Measurements from ENCODE around the gene DSCAM. TPM values are rescaled to one million over a fixed set of nuclear protein-coding genes. Genes with fewer than 3 reads are reported as not detected.
A peak's percentile ranks its signal among the peaks of the same experiment; 100 is the strongest.

DSCAM gene
- total and polyA plus RNA-seq, 2 donors (not counting 1 experiment from before 2014, with no cell fraction given): under 0.01 to 0.01 TPM

DNA sequence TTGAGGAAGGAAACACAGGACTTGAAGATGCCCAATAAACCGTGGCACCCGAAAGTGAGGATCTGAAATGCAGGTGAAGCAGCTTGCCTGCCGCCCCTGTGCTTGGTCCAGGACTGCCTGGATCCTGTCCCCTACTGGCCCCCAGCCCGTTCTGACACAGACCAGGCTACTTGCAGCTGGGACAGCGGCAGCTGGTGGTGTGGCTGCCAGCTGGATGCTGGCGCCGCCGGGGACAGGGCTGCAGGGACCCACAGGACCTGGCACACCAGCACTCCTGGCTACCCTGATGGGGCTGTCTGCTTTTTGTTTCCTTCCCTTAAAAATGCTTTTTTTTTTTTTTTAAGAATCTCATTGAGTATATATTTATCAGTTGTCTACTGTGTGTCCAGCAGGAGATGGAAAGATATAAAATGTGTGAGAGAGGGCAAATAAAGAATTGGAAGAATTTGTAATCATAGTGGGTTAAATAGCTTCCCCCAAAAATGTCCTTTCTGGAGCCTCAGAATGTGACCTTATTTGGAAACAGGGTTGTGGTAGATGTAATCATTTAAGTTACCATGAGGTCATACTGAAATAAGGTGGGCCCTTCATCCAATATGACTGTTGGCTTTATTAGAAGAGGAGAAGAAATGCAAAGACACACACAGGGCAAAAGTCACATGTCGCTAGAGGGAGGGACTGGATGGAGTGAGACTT is 165.6 kb downstream of the DSCAM start:
- Histone ChIP-seq H3K9me3 (ENCODE audit: control insufficient read depth, insufficient read depth, low read depth, low read length) (no peaks in the 10 kb centered on the region), H4K20me1 (ENCODE audit: control insufficient read depth, extremely low read depth, insufficient read depth, low read length) (no peaks in the 10 kb centered on the region), H3K9ac (ENCODE audit: insufficient read depth, low read length) (no peak overlapping the region), H3K4me3 (replicated peaks in 1 of 4; ENCODE audit: control extremely low read depth in 1 of 4, insufficient read depth in 1 of 4, low read depth in 3 of 4, low read length in 4 of 4) (no peak overlapping the region), H3K4me2 (ENCODE audit: extremely low read depth, insufficient read depth, low read length) (no peak overlapping the region), H3K27ac (ENCODE audit: insufficient read depth, low read length) (no peak overlapping the region), H2AFZ (ENCODE audit: low read length) (no peak overlapping the region), H3K27me3 (ENCODE audit: control insufficient read depth, insufficient read depth, low read length) (no peaks in the 10 kb centered on the region), H3K4me1 (ENCODE audit: control insufficient read depth, extremely low read depth, insufficient read depth, low read length) (no peaks in the 10 kb centered on the region), H3K36me3 (ENCODE audit: control insufficient read depth, insufficient read depth, low read length) (no peaks in the 10 kb centered on the region), H3K79me2 (ENCODE audit: control insufficient read depth, insufficient read depth, low read length) (no peaks in the 10 kb centered on the region)
- no peak for TF ChIP-seq EZH2 (IDR thresholded peaks at IDR 0.05; ENCODE audit: low read length, missing control alignments)
- TF ChIP-seq, protein P1, sequence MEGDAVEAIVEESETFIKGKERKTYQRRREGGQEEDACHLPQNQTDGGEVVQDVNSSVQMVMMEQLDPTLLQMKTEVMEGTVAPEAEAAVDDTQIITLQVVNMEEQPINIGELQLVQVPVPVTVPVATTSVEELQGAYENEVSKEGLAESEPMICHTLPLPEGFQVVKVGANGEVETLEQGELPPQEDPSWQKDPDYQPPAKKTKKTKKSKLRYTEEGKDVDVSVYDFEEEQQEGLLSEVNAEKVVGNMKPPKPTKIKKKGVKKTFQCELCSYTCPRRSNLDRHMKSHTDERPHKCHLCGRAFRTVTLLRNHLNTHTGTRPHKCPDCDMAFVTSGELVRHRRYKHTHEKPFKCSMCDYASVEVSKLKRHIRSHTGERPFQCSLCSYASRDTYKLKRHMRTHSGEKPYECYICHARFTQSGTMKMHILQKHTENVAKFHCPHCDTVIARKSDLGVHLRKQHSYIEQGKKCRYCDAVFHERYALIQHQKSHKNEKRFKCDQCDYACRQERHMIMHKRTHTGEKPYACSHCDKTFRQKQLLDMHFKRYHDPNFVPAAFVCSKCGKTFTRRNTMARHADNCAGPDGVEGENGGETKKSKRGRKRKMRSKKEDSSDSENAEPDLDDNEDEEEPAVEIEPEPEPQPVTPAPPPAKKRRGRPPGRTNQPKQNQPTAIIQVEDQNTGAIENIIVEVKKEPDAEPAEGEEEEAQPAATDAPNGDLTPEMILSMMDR (conservative IDR thresholded peaks at IDR 0.05 in 1 of 2, IDR thresholded peaks at IDR 0.05 in 1 of 2; ENCODE audit: low read depth in 1 of 2, low read length in 2 of 2): no peak
- DNase-seq (ENCODE audit: low read depth in 2 of 2): peak in 1 of 2 donors; percentile 15

DNA sequence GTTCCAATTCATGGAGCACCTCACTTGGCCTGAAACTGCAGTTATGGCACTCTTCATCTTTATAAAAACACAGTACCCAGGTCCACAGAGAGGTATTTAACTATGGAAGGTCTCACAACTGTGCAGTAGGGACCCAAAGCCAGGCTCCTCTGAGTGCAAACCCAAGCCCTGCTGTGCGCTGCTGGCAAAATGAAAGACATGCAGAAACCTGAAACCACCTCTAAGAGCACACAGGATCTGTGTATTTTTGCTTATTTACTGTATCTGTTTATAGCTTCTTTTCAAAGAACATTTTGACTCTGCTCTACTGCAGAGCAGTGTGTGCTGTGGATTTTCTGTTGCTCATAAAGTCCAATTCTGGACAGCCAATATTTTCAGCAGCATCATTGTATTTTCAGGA is 166.6 kb downstream of the DSCAM start:
- Histone ChIP-seq H3K27me3 (ENCODE audit: control insufficient read depth, insufficient read depth, low read length) (no peaks in the 10 kb centered on the region), H3K4me3 (replicated peaks in 1 of 4; ENCODE audit: control extremely low read depth in 1 of 4, insufficient read depth in 1 of 4, low read depth in 3 of 4, low read length in 4 of 4) (no peak overlapping the region), H3K9ac (ENCODE audit: insufficient read depth, low read length) (no peak overlapping the region), H3K36me3 (ENCODE audit: control insufficient read depth, insufficient read depth, low read length) (no peaks in the 10 kb centered on the region), H3K4me2 (ENCODE audit: extremely low read depth, insufficient read depth, low read length) (no peak overlapping the region), H3K4me1 (ENCODE audit: control insufficient read depth, extremely low read depth, insufficient read depth, low read length) (no peaks in the 10 kb centered on the region), H3K27ac (ENCODE audit: insufficient read depth, low read length) (no peak overlapping the region), H4K20me1 (ENCODE audit: control insufficient read depth, extremely low read depth, insufficient read depth, low read length) (no peaks in the 10 kb centered on the region), H3K9me3 (ENCODE audit: control insufficient read depth, insufficient read depth, low read depth, low read length) (no peaks in the 10 kb centered on the region), H2AFZ (ENCODE audit: low read length) (no peak overlapping the region), H3K79me2 (ENCODE audit: control insufficient read depth, insufficient read depth, low read length) (no peaks in the 10 kb centered on the region)
- TF ChIP-seq, protein P1 (conservative IDR thresholded peaks at IDR 0.05 in 1 of 2, IDR thresholded peaks at IDR 0.05 in 1 of 2; ENCODE audit: low read depth in 1 of 2, low read length in 2 of 2): no peak
- no peak for TF ChIP-seq EZH2 (IDR thresholded peaks at IDR 0.05; ENCODE audit: low read length, missing control alignments)
- DNase-seq (ENCODE audit: low read depth in 2 of 2): no peak

- Histone ChIP-seq H3K27ac (ENCODE audit: insufficient read depth, low read length) (no peak overlapping the region), H3K4me3 (replicated peaks in 1 of 4; ENCODE audit: control extremely low read depth in 1 of 4, insufficient read depth in 1 of 4, low read depth in 3 of 4, low read length in 4 of 4) (no peak overlapping the region), H3K4me1 (ENCODE audit: control insufficient read depth, extremely low read depth, insufficient read depth, low read length) (no peaks in the 10 kb centered on the region), H2AFZ (ENCODE audit: low read length) (no peak overlapping the region), H3K27me3 (ENCODE audit: control insufficient read depth, insufficient read depth, low read length) (no peaks in the 10 kb centered on the region), H3K4me2 (ENCODE audit: extremely low read depth, insufficient read depth, low read length) (no peak overlapping the region), H3K9ac (ENCODE audit: insufficient read depth, low read length) (no peak overlapping the region), H3K9me3 (ENCODE audit: control insufficient read depth, insufficient read depth, low read depth, low read length) (no peaks in the 10 kb centered on the region), H4K20me1 (ENCODE audit: control insufficient read depth, extremely low read depth, insufficient read depth, low read length) (no peaks in the 10 kb centered on the region), H3K36me3 (ENCODE audit: control insufficient read depth, insufficient read depth, low read length) (no peaks in the 10 kb centered on the region), H3K79me2 (ENCODE audit: control insufficient read depth, insufficient read depth, low read length) (no peaks in the 10 kb centered on the region)
- TF ChIP-seq EZH2 (IDR thresholded peaks at IDR 0.05; ENCODE audit: low read length, missing control alignments): no peak
- TF ChIP-seq, protein P1 (conservative IDR thresholded peaks at IDR 0.05 in 1 of 2, IDR thresholded peaks at IDR 0.05 in 1 of 2; ENCODE audit: low read depth in 1 of 2, low read length in 2 of 2): no peak
- DNase-seq (ENCODE audit: low read depth in 2 of 2): no peak
Observed at GRCh38 chr21:40678681-40679284, 168.2 kb downstream of the DSCAM start.
